ENCODE results near the gene INPP5A.
"Not testable (repeated sequence)": the region's sequence is repeated elsewhere in the genome, so short reads cannot be mapped to it uniquely, and the experiment has no call there.

The INPP5A gene

GRCh38 chr10:132504501-132505272 lies 32.9 kb upstream of the INPP5A start:
- no peak for DNase-seq

- DNase-seq, result not testable (repeated sequence)
Measured at GRCh38 chr10:132505546-132505945, 32.0 kb upstream of the INPP5A start.

GRCh38 chr10:132506711-132507408 lies 30.7 kb upstream of the INPP5A start:
- no peak for DNase-seq

GRCh38 chr10:132507409-132507955 lies 30.1 kb upstream of the INPP5A start:
- no peak for DNase-seq

GRCh38 chr10:132507956-132508490 lies 29.6 kb upstream of the INPP5A start:
- DNase-seq, result no peak

GRCh38 chr10:132508581-132509443 lies 28.8 kb upstream of the INPP5A start:
- no peak for DNase-seq

GRCh38 chr10:132509506-132510173 lies 27.9 kb upstream of the INPP5A start:
- no peak for DNase-seq

GRCh38 chr10:132510174-132510611 lies 27.4 kb upstream of the INPP5A start:
- DNase-seq, result no peak

GRCh38 chr10:132511121-132512051 lies 26.2 kb upstream of the INPP5A start:
- no peak for DNase-seq

GRCh38 chr10:132512052-132512442 lies 25.5 kb upstream of the INPP5A start:
- no peak for DNase-seq

GRCh38 chr10:132512693-132513345 lies 24.8 kb upstream of the INPP5A start:
- DNase-seq, result no peak

- no peak for DNase-seq
Measured at GRCh38 chr10:132514821-132515520, 22.6 kb upstream of the INPP5A start.

GRCh38 chr10:132515811-132516726 lies 21.5 kb upstream of the INPP5A start:
- no peak for DNase-seq

- no peak for DNase-seq
Measured at GRCh38 chr10:132516771-132517725, 20.5 kb upstream of the INPP5A start.

GRCh38 chr10:132517951-132518521 lies 19.6 kb upstream of the INPP5A start:
- no peak for DNase-seq

GRCh38 chr10:132518572-132519381 lies 18.8 kb upstream of the INPP5A start:
- DNase-seq, result no peak
